GM12892 (cell line): Measurements from ENCODE around the gene ARMC3.

ENCODE experiments used
- DNase-seq: peaks from one replicate; pipeline ENCODE4 v3.0.0; 2011; ENCODE audit not compliant: insufficient read length
- FAIRE-seq: peaks from 2 replicates; lab custom pipeline; 2011; peaks lifted over from hg19 to GRCh38; lab: Jason Lieb, UNC
- POLR2A ChIP-seq: IDR thresholded peaks from 2 replicates; pipeline ENCODE4 v1.6.1; 2011; ENCODE audit warnings: low read depth, low read length, control low read depth
- POLR2AphosphoS5 ChIP-seq: IDR thresholded peaks from 2 replicates; pipeline ENCODE4 v1.6.1; 2011; ENCODE audit warnings: low read depth, low read length, control low read depth
- TAF1 ChIP-seq: IDR thresholded peaks from 2 replicates; pipeline ENCODE4 v1.6.1; 2011; ENCODE audit warnings: low read depth, mild to moderate bottlenecking, control low read depth, low read length, borderline replicate concordance

Gene ARMC3

DNA sequence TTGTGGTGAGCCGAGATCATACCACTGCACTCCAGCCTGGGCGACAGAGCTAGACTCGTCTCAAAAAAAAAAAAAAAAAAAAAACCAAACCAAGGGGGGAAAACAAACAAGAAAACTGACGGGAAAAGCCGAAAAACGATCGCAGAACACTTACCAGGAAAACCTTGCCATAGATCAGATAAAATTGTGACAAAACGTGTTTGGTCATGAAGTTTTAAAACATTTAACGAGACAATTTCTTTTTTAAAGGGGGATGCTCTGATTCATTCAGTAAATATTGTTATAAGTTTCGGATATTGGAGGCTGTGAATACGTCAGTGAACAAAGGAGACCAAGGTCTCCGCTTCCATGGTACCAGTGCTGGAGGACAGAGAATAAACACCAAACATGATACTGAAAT is 77.3 kb downstream of the ARMC3 start:
- TF ChIP-seq POLR2AphosphoS5 (no peak), TAF1 (no peak), POLR2A (no peak)
- no peak for FAIRE-seq
- DNase-seq, result no peak

DNA sequence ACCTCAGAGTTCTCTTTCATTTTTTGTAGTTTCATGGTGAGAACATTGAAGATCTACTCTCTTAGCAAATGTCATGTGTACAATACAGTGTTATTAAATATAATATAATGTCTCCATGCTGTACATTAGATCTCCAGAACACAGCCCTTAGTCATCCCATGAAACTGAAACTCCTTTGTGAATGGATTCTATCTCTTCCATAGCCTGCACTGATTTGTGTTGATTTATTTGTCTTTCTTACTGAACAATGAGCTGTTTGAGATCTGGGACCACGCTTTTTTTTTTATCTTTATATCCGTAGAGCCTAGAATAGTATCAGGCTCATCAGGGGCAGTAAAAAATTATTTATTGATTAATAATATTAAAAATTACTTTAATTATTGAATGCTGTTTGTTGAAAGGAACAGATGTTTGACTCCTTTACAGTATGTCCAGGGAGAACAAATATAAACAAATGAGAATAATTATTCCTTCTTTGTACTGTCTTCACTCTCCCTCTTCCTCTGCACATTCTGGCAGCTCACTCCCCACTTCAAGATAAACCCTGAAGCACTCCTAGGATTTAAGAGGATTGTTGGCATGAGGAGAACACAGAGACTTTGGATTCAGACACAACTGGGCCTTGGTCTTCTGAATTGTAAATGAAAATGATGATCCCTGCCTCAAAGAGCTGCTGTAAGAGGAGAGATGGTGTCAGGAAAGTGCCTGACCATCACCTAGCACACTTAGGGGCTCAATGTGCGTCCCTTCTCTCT is 85.9 kb downstream of the ARMC3 start:
- TF ChIP-seq POLR2AphosphoS5 (no peak), POLR2A (no peak), TAF1 (no peak)
- DNase-seq, result no peak
- no peak for FAIRE-seq

DNA sequence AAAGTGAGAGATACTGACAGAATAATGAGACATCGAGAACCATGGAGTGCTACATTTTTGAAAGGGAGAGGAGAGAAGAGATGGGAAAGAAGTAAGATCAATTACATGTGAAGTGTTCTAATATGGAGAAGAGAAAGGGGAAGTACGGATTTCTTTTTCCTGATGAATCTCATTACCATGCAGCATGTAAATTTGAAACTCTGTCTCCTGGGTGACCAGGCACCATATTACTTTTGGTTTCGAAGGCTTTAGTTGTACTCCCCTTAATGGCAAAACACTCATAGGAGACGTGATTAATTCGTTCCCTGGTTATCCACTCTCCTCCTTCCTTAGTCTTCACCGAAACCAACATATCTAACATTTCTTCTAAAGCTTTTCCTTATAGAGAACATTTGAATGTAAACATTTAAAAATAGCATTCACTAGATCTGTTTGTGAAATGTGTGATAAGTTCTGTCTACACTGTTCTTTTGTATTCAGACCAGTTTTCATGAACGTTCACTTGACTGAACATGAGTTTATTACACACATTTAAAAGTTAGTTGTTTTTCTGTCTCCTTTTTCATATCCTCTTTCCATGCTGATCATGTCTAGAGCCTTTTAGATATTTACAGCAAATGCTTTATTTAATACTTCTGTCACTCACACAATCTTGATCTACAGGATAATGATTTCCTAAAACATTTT is 87.3 kb downstream of the ARMC3 start:
- no peak for DNase-seq
- FAIRE-seq, result peak; percentile 70
- no peak for TF ChIP-seq TAF1
- no peak for TF ChIP-seq POLR2AphosphoS5
- TF ChIP-seq POLR2A, result no peak

DNA sequence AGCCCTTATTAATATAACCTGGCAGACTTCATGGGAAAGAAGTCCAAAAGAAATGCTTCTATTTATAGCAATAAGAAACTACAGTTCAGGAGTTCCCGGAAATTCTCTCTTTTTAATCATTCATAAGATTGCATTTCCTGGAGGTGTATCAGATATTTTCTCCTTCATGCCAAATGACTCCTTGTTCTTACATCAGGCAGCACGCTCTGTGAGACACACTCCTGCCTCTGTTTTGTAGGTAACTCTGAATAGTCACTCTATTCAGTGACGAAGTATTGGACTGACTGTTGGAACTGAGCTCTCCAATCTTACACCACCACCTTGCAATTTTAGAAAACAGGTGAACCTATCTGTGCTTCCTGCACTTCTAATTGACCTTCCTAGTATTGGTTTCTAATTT is 88.8 kb downstream of the ARMC3 start:
- TF ChIP-seq POLR2AphosphoS5 (no peak), TAF1 (no peak), POLR2A (no peak)
- DNase-seq (no peak), FAIRE-seq (no peak)

GRCh38 chr10:23019633-23020032 is 91.8 kb downstream of the ARMC3 start:
- DNase-seq, result no peak
- no peak for FAIRE-seq
- TF ChIP-seq POLR2AphosphoS5, result no peak
- TF ChIP-seq POLR2A, result no peak
- TF ChIP-seq TAF1, result no peak

GRCh38 chr10:23021430-23021829 is 93.6 kb downstream of the ARMC3 start:
- DNase-seq (no peak), FAIRE-seq (no peak)
- TF ChIP-seq POLR2A (no peak), POLR2AphosphoS5 (no peak), TAF1 (no peak)

DNA sequence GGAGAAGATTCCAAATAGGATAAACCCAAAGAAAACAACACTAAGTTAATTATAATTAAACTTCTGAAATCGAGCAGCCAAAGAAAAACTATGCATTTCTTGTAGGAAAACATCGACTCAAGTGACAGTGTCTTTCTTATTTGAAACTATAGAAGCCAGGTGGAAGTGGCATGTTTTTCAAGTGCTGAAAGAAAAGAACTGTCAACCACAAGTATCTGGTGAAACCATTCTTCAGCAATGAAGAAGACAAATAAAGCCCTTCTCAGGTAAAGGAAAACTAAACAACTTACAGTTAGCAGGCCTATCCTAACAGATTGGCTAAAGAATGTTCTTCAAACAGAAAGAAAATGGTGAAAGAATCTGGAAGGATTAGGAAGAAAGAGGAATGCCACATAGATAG is 96.1 kb downstream of the ARMC3 start:
- DNase-seq (no peak), FAIRE-seq (no peak)
- TF ChIP-seq POLR2AphosphoS5, result no peak
- no peak for TF ChIP-seq POLR2A
- TF ChIP-seq TAF1, result no peak

- DNase-seq (no peak), FAIRE-seq (no peak)
- TF ChIP-seq POLR2A (no peak), POLR2AphosphoS5 (no peak), TAF1 (no peak)
These were observed 103.5 kb downstream of the ARMC3 start for GRCh38 chr10:23031318-23031717.

DNA sequence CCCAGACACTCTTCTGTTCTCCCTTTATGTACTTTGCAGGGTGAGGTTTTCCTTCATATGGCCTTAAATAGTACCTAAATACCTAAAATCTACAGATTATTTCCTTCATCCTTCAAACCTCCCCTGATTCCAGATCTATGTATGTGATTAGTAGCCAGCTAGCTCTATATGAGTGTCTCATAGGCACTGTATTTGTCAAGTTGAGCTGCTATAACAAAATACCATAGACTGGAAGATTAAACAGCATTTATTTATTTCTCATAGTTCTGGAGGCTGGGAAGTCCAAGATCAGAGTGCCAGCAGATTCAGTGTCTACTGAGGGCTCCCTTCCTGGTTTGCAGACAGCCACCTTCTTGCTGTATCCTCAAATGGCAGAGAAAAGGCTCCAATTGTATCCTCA is 106.9 kb downstream of the ARMC3 start:
- DNase-seq, result no peak
- TF ChIP-seq POLR2AphosphoS5, result no peak
- no peak for TF ChIP-seq TAF1
- no peak for FAIRE-seq

DNA sequence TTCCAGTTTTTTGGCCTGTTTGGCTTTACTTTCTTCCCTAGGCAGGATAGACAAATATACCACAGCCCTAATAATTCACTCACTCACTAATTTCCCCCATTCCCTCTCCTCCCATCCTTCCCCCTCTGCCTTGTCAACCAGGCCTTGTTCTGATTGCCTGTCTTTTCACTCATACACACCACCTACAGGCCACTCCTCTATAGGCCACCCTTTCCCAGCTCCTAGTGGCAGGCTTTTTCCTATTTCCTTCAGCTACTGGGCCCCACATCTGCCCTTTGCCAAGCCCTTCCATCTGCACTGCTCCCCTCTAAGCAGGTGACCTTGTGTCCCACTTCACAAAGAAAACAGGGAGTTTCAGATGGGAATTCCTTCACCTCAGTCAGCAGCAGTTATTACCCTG is 107.7 kb downstream of the ARMC3 start:
- FAIRE-seq (peak; percentile 75), DNase-seq (no peak)
- TF ChIP-seq TAF1 (no peak), POLR2AphosphoS5 (no peak), POLR2A (no peak)

DNA sequence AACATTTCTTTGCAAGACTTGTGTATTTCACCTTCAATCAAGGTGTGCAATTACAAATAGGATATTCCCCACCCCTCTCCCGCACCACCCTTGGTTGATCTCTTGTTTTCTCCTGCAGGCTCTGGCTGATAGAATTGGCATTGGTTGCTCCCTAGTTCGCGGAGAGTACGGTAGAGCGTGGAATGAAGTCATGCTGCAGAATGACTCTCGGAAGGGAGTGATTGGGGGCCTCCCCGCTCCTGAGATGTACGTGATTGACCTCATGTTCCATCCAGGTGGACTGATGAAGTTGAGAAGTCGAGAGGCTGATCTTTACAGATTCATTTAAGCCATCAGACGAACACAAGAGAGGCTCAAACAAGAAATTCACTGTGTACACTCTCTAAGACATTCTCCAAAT is 109.3 kb downstream of the ARMC3 start:
- no peak for TF ChIP-seq POLR2AphosphoS5
- TF ChIP-seq TAF1, result no peak
- TF ChIP-seq POLR2A, result no peak
- FAIRE-seq (no peak), DNase-seq (no peak)

DNA sequence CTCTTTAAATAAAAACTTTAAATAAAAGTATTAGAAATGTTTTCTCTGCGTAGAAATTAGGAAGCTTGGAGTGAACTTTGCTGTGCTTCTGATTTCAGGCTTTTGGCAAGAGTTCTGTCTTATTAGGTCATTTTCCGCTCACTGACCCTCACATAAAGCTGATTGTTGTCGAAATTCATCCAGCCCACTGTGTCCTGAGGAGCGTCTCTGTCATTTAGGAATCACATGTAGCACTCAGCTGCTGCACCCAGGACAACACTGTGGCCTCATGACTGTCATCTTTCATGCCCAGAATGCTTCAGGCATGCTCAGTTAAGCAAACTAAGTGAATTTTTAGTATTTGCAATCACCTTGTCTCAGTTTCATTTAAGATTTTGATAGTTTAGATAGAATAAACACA is 109.7 kb downstream of the ARMC3 start:
- no peak for TF ChIP-seq POLR2A
- no peak for TF ChIP-seq TAF1
- TF ChIP-seq POLR2AphosphoS5, result no peak
- no peak for DNase-seq
- no peak for FAIRE-seq
